ENCODE measurements around the gene PTPN4.

The PTPN4 gene

GRCh38 chr2:119810049-119810630 lies 50.4 kb downstream of the PTPN4 start:
- Histone ChIP-seq H3K4me2 (ENCODE audit: low read length) (no peak overlapping the region), H3K27me3 (ENCODE audit: low read depth, low read length) (no peaks in the 10 kb centered on the region), H3K4me3 (ENCODE audit: low read length) (no peak overlapping the region), H2AFZ (ENCODE audit: low read depth, low read length) (no peak overlapping the region), H4K20me1 (ENCODE audit: insufficient read depth, low read length) (no peaks in the 10 kb centered on the region), H3K79me2 (ENCODE audit: low read length) (no peaks in the 10 kb centered on the region; the same call in 1 of the 2 replicates), H3K27ac (ENCODE audit: low read length) (no peak overlapping the region), H3K9me3 (ENCODE audit: insufficient read depth, low read length) (no peaks in the 10 kb centered on the region), H3K36me3 (replicated peaks; ENCODE audit: low read depth, low read length) (no peaks in the 10 kb centered on the region), H3K4me1 (ENCODE audit: low read length) (peaks cover 7% of the 10 kb centered on the region), H3K9ac (ENCODE audit: low read length) (no peak overlapping the region)
- TF ChIP-seq CTCF (IDR thresholded peaks at IDR 0.05; ENCODE audit: low read depth, low read length) (no peak), EZH2phosphoT487 (IDR thresholded peaks at IDR 0.05; ENCODE audit: low read depth) (no peak)

- no peaks in the 10 kb centered on the region for H3K36me3 ChIP-seq (replicated peaks; ENCODE audit: low read depth, low read length)
- no peak for TF ChIP-seq CTCF (IDR thresholded peaks at IDR 0.05; ENCODE audit: low read depth, low read length)
- H3K27me3 ChIP-seq (ENCODE audit: low read depth, low read length) = no peaks in the 10 kb centered on the region
- H3K27ac ChIP-seq (ENCODE audit: low read length) = peak overlapping the region; percentile 10; the same call in 1 of the 2 replicates
- no peak overlapping the region for H3K9ac ChIP-seq (ENCODE audit: low read length)
- no peak overlapping the region for H3K4me2 ChIP-seq (ENCODE audit: low read length)
- H3K79me2 ChIP-seq (ENCODE audit: low read length) = peaks cover 2% of the 10 kb centered on the region; the same call in 1 of the 2 replicates
- no peaks in the 10 kb centered on the region for H3K9me3 ChIP-seq (ENCODE audit: insufficient read depth, low read length)
- no peak overlapping the region for H3K4me3 ChIP-seq (ENCODE audit: low read length)
- H3K4me1 ChIP-seq (ENCODE audit: low read length) = peaks cover 7% of the 10 kb centered on the region
- no peaks in the 10 kb centered on the region for H4K20me1 ChIP-seq (ENCODE audit: insufficient read depth, low read length)
- no peak overlapping the region for H2AFZ ChIP-seq (ENCODE audit: low read depth, low read length)
Measured at GRCh38 chr2:119814216-119814615, 54.5 kb downstream of the PTPN4 start.

DNA sequence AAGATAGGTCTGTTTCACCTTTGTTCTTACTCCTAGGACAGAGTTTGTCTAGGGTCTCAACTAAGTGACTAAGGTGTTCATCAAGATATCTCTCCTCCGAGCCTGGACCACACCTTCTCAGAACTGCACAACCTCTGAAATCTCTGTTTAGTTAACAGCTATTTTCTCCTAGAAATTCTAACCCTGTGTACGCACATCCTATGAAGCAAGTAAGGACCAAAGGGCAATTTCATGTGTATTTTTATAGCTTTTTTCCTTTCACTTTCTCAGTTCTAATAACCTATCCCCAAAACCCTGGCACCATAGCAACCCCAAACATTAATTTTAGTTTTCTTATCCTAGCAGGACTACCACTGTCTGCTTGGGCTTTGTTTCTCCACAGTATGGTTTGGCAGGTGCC lies 59.1 kb downstream of the PTPN4 start:
- H3K4me3 ChIP-seq (ENCODE audit: low read length) = no peak overlapping the region
- no peak overlapping the region for H3K9ac ChIP-seq (ENCODE audit: low read length)
- no peak overlapping the region for H3K4me2 ChIP-seq (ENCODE audit: low read length)
- H3K4me1 ChIP-seq (ENCODE audit: low read length) = peaks cover 10% of the 10 kb centered on the region
- H2AFZ ChIP-seq (ENCODE audit: low read depth, low read length) = no peak overlapping the region
- no peaks in the 10 kb centered on the region for H3K36me3 ChIP-seq (replicated peaks; ENCODE audit: low read depth, low read length)
- H3K27ac ChIP-seq (ENCODE audit: low read length) = no peak overlapping the region
- H4K20me1 ChIP-seq (ENCODE audit: insufficient read depth, low read length) = no peaks in the 10 kb centered on the region
- no peaks in the 10 kb centered on the region for H3K27me3 ChIP-seq (ENCODE audit: low read depth, low read length)
- TF ChIP-seq CTCF (IDR thresholded peaks at IDR 0.05; ENCODE audit: low read depth, low read length) (no peak), EZH2phosphoT487 (IDR thresholded peaks at IDR 0.05; ENCODE audit: low read depth) (no peak)
- H3K79me2 ChIP-seq (ENCODE audit: low read length) = peaks cover 2% of the 10 kb centered on the region; the same call in 1 of the 2 replicates
- no peaks in the 10 kb centered on the region for H3K9me3 ChIP-seq (ENCODE audit: insufficient read depth, low read length)

DNA sequence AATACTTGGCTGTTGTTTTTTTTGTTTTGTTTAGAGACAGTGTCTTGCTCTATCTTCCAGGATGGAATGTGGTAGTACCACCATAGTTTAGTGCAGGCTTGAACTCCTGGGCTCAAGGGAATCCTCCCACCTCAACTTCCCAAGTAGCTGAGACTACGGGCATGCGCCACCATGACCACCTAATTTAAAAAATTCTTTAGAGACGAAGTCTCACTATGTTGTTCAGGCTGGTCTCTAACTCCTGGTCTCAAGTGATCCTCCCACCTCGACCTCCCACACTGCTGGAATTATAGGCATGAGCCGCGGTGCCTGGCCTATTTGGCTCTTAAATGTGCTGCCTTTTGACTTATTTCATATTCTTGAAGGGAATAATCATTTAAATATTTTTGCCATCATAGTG lies 60.1 kb downstream of the PTPN4 start:
- no peak overlapping the region for H3K27ac ChIP-seq (ENCODE audit: low read length)

More for the DNA sequence above, 60.1 kb downstream of the PTPN4 start:
- Histone ChIP-seq H3K4me3 (ENCODE audit: low read length) (no peak overlapping the region), H3K36me3 (replicated peaks; ENCODE audit: low read depth, low read length) (no peaks in the 10 kb centered on the region), H3K4me2 (ENCODE audit: low read length) (no peak overlapping the region), H3K9ac (ENCODE audit: low read length) (no peak overlapping the region), H3K27me3 (ENCODE audit: low read depth, low read length) (no peaks in the 10 kb centered on the region), H3K79me2 (ENCODE audit: low read length) (peaks cover 2% of the 10 kb centered on the region; the same call in 1 of the 2 replicates), H3K9me3 (ENCODE audit: insufficient read depth, low read length) (no peaks in the 10 kb centered on the region), H3K4me1 (ENCODE audit: low read length) (peaks cover 5% of the 10 kb centered on the region; the same call in 1 of the 2 replicates), H2AFZ (ENCODE audit: low read depth, low read length) (no peak overlapping the region), H4K20me1 (ENCODE audit: insufficient read depth, low read length) (no peaks in the 10 kb centered on the region)
- TF ChIP-seq CTCF (IDR thresholded peaks at IDR 0.05; ENCODE audit: low read depth, low read length) (no peak), EZH2phosphoT487 (IDR thresholded peaks at IDR 0.05; ENCODE audit: low read depth) (no peak)

Measured in OCI-LY3 (cell line).